Endothelial cell of umbilical vein (primary cell): ENCODE results near the gene CDK2.

Source experiments
- CTCF ChIP-seq, 2 donors: IDR thresholded peaks; 1 replicate in 1 of 2; 2 replicates in 1 of 2; pipeline ENCODE4 v1.5.1; 2011; ENCODE audit warnings: low read length in 2 of 2, mild to moderate bottlenecking in 2 of 2, moderate library complexity in 2 of 2, control low read depth in 1 of 2, inconsistent platforms in 1 of 2, low read depth in 1 of 2; ENCODE audit not compliant: insufficient read depth in 1 of 2; ENCODE audit errors: extremely low read depth in 1 of 2
- EZH2 ChIP-seq: IDR thresholded peaks from 2 replicates; pipeline ENCODE4 v1.6.1; 2012; ENCODE audit warnings: borderline replicate concordance, low read depth, mild to moderate bottlenecking, moderate library complexity, low read length, inconsistent platforms; ENCODE audit not compliant: severe bottlenecking
- MAX ChIP-seq: IDR thresholded peaks from 2 replicates; pipeline ENCODE4 v1.6.1; 2011; ENCODE audit not compliant: insufficient read depth, insufficient read length

- TF ChIP-seq MAX (no peak), CTCF (IDR thresholded peaks at IDR 0.05; ENCODE audit: extremely low read depth in 1 of 2, insufficient read depth in 1 of 2, low read depth in 1 of 2, low read length in 2 of 2) (no peak), EZH2 (no peak)
Observed at GRCh38 chr12:56011509-56012090, 45.0 kb downstream of the CDK2 start.
